Bronchial epithelial cell (primary cell): ENCODE results near the gene OPALIN. TPM values are rescaled to one million over a fixed set of nuclear protein-coding genes. Genes with fewer than 3 reads are reported as not detected.

Experiments used
- DNase-seq: peaks from one replicate; pipeline ENCODE4 v3.0.0-alpha.2; 2010; ENCODE audit warnings: low read depth
- FAIRE-seq: peaks from 2 replicates; lab custom pipeline; 2011; peaks lifted over from hg19 to GRCh38; lab: Jason Lieb, UNC
- H3K27me3 ChIP-seq: 2 replicates; pipeline ENCODE4 v1.5.1; 2011; ENCODE audit warnings: low read length; ENCODE audit not compliant: control insufficient read depth, insufficient read depth
- H3K36me3 ChIP-seq: 2 replicates; pipeline ENCODE4 v1.5.1; 2011; ENCODE audit warnings: low read length; ENCODE audit not compliant: control insufficient read depth, insufficient read depth
- H3K4me3 ChIP-seq: 2 replicates; pipeline ENCODE4 v1.5.1; 2011; ENCODE audit warnings: mild to moderate bottlenecking, low read depth, low read length, control low read depth
- total RNA-seq: library from RNA; depleted of rRNA; stranded (reverse); fragments of >200 nt; gene quantifications from 2 replicates; pipeline ENCODE4 v1.2.1, GENCODE V29; 2014
- TF ChIP-seq, protein P1 (sequence below): IDR thresholded peaks from 2 replicates; pipeline ENCODE4 v1.5.1; 2011; ENCODE audit warnings: mild to moderate bottlenecking, moderate library complexity, low read length, control low read depth, inconsistent platforms; ENCODE audit not compliant: insufficient read depth, severe bottlenecking

OPALIN gene
- total RNA-seq, 1 donor from 2014 or later = not detected

DNA sequence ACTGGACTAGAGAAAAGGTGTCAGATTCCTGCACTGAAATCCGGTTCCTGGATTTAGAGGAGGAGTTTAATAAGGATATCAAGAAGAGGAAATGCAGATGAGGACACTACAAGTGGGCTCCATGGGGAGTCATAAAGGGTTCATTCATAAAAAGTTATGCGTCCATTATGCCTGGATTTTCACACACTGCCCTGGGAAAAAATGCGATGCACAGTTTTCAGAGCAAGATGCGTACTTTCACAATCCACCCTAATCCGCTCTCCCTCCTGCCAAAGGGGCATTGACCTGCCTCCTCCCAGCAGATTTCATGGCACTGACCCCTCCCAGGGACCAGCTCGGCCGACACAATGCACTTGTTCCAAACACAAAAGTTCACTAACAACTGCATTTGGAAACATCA, 42.2 kb upstream of the OPALIN start:
- Histone ChIP-seq H3K4me3 (no peak overlapping the region), H3K36me3 (no peaks in the 10 kb centered on the region), H3K27me3 (peaks cover 2% of the 10 kb centered on the region)
- TF ChIP-seq, protein P1, sequence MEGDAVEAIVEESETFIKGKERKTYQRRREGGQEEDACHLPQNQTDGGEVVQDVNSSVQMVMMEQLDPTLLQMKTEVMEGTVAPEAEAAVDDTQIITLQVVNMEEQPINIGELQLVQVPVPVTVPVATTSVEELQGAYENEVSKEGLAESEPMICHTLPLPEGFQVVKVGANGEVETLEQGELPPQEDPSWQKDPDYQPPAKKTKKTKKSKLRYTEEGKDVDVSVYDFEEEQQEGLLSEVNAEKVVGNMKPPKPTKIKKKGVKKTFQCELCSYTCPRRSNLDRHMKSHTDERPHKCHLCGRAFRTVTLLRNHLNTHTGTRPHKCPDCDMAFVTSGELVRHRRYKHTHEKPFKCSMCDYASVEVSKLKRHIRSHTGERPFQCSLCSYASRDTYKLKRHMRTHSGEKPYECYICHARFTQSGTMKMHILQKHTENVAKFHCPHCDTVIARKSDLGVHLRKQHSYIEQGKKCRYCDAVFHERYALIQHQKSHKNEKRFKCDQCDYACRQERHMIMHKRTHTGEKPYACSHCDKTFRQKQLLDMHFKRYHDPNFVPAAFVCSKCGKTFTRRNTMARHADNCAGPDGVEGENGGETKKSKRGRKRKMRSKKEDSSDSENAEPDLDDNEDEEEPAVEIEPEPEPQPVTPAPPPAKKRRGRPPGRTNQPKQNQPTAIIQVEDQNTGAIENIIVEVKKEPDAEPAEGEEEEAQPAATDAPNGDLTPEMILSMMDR = no peak
- FAIRE-seq (no peak), DNase-seq (no peak)

DNA sequence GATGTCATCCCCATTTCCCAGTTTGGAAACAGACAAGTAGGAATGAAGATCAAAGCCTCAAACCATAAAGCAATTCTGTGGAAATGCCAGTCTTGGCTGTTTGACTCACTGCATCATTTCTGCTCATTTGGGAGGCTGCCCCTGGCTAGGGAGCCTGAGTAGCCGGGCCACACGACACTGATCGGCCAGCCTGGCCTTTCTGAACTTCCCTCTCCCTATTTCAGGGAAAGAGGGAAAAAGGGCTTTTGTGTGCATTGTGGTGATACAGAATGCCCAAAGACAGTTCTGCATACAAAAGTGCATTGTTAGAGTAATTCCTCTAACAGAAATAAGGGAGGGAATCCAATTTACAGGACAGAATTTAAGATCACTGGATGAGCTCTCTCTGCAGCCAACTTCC, 41.7 kb upstream of the OPALIN start:
- Histone ChIP-seq H3K4me3 (no peak overlapping the region), H3K36me3 (no peaks in the 10 kb centered on the region), H3K27me3 (peaks cover 2% of the 10 kb centered on the region)
- TF ChIP-seq, protein P1 = no peak
- no peak for FAIRE-seq
- no peak for DNase-seq

DNA sequence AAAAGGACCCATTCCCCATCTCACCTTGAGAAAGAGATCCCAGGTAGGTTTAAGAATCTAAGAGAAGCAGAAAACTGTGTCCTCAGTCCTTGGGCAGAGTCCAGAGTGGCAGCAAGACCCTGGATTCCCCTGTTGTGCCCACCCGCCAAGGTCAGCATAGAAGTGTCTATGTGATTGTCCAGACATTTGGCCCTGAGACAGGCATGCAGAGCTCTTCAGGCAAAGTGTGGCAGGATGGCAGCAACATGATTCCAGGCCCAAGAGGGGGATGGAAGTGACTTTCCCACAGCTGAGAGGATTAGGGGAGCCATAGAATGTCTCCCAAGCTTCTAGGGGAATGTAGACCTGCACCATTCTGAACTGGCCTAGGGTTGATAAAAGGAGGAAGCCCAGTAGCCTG, 39.1 kb upstream of the OPALIN start:
- Histone ChIP-seq H3K36me3 (no peaks in the 10 kb centered on the region), H3K4me3 (no peak overlapping the region), H3K27me3 (peaks cover 5% of the 10 kb centered on the region)
- no peak for DNase-seq
- TF ChIP-seq, protein P1 = no peak
- no peak for FAIRE-seq

DNA sequence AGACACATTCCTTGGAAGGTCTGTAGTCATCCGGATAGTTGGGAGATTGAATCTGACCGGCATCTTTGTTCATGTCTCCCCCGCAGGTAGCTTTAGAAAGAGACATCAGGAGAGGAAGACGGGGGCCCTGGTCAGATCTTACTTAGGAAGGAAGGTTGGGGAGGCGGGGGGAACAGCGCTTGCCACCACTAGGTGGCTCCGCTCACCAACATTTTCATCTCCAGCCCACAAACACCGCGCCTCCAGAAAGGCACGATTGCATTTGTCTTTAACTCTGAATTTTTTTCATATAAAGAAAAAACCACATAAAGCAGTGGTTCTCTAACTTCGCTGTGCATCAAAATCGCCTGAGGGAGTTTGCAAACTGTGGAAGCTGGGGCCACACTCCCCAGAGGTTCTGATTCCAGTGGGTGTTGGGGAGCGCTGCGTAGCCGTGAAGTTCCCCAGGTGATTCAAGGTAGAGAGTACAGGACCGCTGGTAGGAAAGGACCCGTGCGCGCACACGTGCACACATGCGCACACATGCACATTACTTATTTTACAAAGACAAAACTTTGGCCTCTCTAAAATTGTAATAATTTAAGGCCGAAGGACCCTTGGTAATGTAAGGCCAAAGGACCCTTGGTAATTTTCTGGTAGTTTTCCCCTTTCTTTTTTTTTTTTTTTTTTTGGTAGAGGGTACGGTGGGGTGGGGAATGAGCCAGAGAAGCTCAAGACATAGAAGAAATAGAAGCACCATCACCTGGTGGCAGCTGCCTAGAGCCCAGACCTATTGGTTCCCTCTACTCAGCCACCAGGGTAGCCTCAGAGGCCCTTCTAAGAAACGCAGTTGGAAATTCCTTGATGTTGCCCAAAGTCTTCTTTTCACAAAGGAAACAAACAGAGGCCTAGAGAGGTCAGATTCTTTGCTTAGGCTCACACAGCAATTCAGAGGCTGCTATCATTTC, 37.4 kb upstream of the OPALIN start:
- TF ChIP-seq, protein P1 = peak; percentile 95
- no peaks in the 10 kb centered on the region for H3K36me3 ChIP-seq
- peaks cover 6% of the 10 kb centered on the region for H3K27me3 ChIP-seq
- peak; percentile 64 for DNase-seq
- peak overlapping the region; percentile 0 for H3K4me3 ChIP-seq
- FAIRE-seq = no peak

DNA sequence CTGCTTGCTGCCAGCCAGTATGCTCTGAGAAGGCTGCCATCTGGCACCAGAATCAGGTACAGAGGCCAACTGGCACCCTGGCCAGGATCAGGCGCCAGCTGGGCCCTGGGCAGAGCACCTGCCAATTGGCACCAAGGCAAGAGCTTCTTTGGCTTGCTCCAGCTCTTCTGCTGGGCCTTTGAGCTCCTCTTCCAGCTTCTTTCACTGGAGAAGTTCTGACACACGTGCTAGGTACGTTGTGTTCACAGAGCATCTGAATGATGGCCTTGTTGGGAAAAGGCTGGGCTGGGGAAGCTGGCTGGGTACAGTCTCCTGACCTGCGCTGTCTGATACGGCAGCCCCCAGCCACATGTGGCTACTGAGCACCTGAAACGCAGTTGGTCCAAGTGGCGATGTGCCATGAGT, 31.7 kb upstream of the OPALIN start:
- H3K36me3 ChIP-seq = no peaks in the 10 kb centered on the region
- peaks cover 6% of the 10 kb centered on the region for H3K27me3 ChIP-seq
- FAIRE-seq (peak; percentile 58), DNase-seq (no peak)
- TF ChIP-seq, protein P1 = no peak
- H3K4me3 ChIP-seq = no peak overlapping the region

DNA sequence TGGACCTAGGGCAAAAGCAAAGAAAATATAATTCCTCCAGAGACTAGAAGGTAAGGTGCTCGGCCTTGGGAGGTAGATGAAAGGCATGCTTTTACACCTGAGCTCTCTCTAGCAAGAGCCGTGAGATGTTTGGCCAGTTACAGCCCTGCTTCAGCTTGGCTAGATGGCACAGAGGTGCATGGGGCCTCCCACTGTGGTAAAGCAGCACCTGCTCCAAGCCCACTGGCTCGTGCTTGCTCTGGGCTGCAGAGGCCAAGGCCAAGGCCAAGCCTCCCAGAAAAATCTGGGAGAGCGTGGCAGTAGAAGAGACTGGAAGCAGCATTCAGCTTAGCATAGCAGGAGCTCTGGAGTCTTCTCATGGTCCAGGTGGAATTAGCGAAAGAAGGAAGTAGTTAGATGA, 31.0 kb upstream of the OPALIN start:
- Histone ChIP-seq H3K27me3 (peaks cover 6% of the 10 kb centered on the region), H3K4me3 (no peak overlapping the region), H3K36me3 (no peaks in the 10 kb centered on the region)
- DNase-seq = no peak
- TF ChIP-seq, protein P1 = no peak
- FAIRE-seq = no peak
